NOMO-1 treated with DMSO at 0.1 percent for 48 hours (cell line): ENCODE results near the gene LLGL2.
"Not testable (repeated sequence)": the region's sequence is repeated elsewhere in the genome, so short reads cannot be mapped to it uniquely, and the experiment has no call there.

ENCODE experiments used
- DNase-seq: peaks from one replicate; lab custom pipeline; 2025; ENCODE audit not compliant: unreplicated experiment; lab: John Stamatoyannopoulos, UW

Gene LLGL2

GRCh38 chr17:75524970-75525805 is at the start of gene LLGL2:
TSS of gene LLGL2 (plus strand) at chr17:75525697. CDS start at chr17:75543427, 17,730 bp downstream.
- peak; percentile 77 for DNase-seq

GRCh38 chr17:75475851-75476250 is 49.6 kb upstream of the LLGL2 start:
- DNase-seq, result no peak

- no peak for DNase-seq
Observed at GRCh38 chr17:75476271-75476671, 49.2 kb upstream of the LLGL2 start.

- no peak for DNase-seq
Observed at GRCh38 chr17:75476752-75477489, 48.6 kb upstream of the LLGL2 start.

- DNase-seq, result not testable (repeated sequence)
Observed at GRCh38 chr17:75477490-75477862, 48.0 kb upstream of the LLGL2 start.

GRCh38 chr17:75478508-75478907 is 47.0 kb upstream of the LLGL2 start:
- no peak for DNase-seq

GRCh38 chr17:75480281-75480680 is 45.2 kb upstream of the LLGL2 start:
- DNase-seq, result no peak

GRCh38 chr17:75481194-75482068 is 44.1 kb upstream of the LLGL2 start:
- no peak for DNase-seq

GRCh38 chr17:75482098-75482942 is 43.2 kb upstream of the LLGL2 start:
- DNase-seq, result no peak

- DNase-seq, result no peak
Observed at GRCh38 chr17:75485688-75486087, 39.8 kb upstream of the LLGL2 start.

- no peak for DNase-seq
Observed at GRCh38 chr17:75486151-75486550, 39.3 kb upstream of the LLGL2 start.

GRCh38 chr17:75486951-75487350 is 38.5 kb upstream of the LLGL2 start:
- DNase-seq, result no peak

- DNase-seq, result peak; percentile 77
Observed at GRCh38 chr17:75487351-75488070, 38.0 kb upstream of the LLGL2 start.

GRCh38 chr17:75488693-75489510 is 36.6 kb upstream of the LLGL2 start:
- DNase-seq, result no peak

GRCh38 chr17:75489511-75489955 is 36.0 kb upstream of the LLGL2 start:
- DNase-seq, result no peak

- DNase-seq, result no peak
Observed at GRCh38 chr17:75490173-75490743, 35.2 kb upstream of the LLGL2 start.

- DNase-seq, result no peak
Observed at GRCh38 chr17:75490953-75491649, 34.4 kb upstream of the LLGL2 start.

- no peak for DNase-seq
Observed at GRCh38 chr17:75491680-75492079, 33.8 kb upstream of the LLGL2 start.
